GM19467 (cell line): ENCODE results near the gene RAB4B.
"Not testable (repeated sequence)": the region's sequence is repeated elsewhere in the genome, so short reads cannot be mapped to it uniquely, and the experiment has no call there.

ENCODE experiments used
- ATAC-seq: cut with Tn5 transposase; IDR thresholded peaks from one replicate; pipeline ENCODE4 v1.9.1; 2021; ENCODE audit warnings: mild to moderate bottlenecking, moderate library complexity; ENCODE audit not compliant: unreplicated experiment

RAB4B gene

GRCh38 chr19:40777937-40778705, at the start of gene RAB4B:
Gene RAB4B, plus strand, starts transcription at chr19:40778247. Its CDS starts 129 bp downstream, at chr19:40778376.
- ATAC-seq, result peak; percentile 54

GRCh38 chr19:40730065-40730464, 48.0 kb upstream of the RAB4B start:
- ATAC-seq, result not testable (repeated sequence)

GRCh38 chr19:40732304-40732703, 45.7 kb upstream of the RAB4B start:
- ATAC-seq, result not testable (repeated sequence)

- ATAC-seq, result no peak
Measured at GRCh38 chr19:40733149-40733548, 44.9 kb upstream of the RAB4B start.

- ATAC-seq, result no peak
Measured at GRCh38 chr19:40735013-40735771, 42.9 kb upstream of the RAB4B start.

- ATAC-seq, result no peak
Measured at GRCh38 chr19:40736661-40737060, 41.4 kb upstream of the RAB4B start.

- ATAC-seq, result no peak
Measured at GRCh38 chr19:40737102-40737644, 40.9 kb upstream of the RAB4B start.

- ATAC-seq, result no peak
Measured at GRCh38 chr19:40739030-40739839, 38.8 kb upstream of the RAB4B start.

GRCh38 chr19:40739871-40740703, 38.0 kb upstream of the RAB4B start:
- ATAC-seq, result no peak

GRCh38 chr19:40740747-40741146, 37.3 kb upstream of the RAB4B start:
- ATAC-seq, result no peak

GRCh38 chr19:40741527-40742390, 36.3 kb upstream of the RAB4B start:
- no peak for ATAC-seq

- ATAC-seq, result no peak
Measured at GRCh38 chr19:40742477-40742876, 35.6 kb upstream of the RAB4B start.

- no peak for ATAC-seq
Measured at GRCh38 chr19:40742886-40743285, 35.2 kb upstream of the RAB4B start.

GRCh38 chr19:40743926-40744325, 34.1 kb upstream of the RAB4B start:
- no peak for ATAC-seq

GRCh38 chr19:40744554-40745401, 33.3 kb upstream of the RAB4B start:
- ATAC-seq, result no peak

GRCh38 chr19:40745402-40745780, 32.7 kb upstream of the RAB4B start:
- ATAC-seq, result no peak

GRCh38 chr19:40747536-40747935, 30.5 kb upstream of the RAB4B start:
- no peak for ATAC-seq
